ENCODE data around the gene SFSWAP.

The SFSWAP gene

DNA sequence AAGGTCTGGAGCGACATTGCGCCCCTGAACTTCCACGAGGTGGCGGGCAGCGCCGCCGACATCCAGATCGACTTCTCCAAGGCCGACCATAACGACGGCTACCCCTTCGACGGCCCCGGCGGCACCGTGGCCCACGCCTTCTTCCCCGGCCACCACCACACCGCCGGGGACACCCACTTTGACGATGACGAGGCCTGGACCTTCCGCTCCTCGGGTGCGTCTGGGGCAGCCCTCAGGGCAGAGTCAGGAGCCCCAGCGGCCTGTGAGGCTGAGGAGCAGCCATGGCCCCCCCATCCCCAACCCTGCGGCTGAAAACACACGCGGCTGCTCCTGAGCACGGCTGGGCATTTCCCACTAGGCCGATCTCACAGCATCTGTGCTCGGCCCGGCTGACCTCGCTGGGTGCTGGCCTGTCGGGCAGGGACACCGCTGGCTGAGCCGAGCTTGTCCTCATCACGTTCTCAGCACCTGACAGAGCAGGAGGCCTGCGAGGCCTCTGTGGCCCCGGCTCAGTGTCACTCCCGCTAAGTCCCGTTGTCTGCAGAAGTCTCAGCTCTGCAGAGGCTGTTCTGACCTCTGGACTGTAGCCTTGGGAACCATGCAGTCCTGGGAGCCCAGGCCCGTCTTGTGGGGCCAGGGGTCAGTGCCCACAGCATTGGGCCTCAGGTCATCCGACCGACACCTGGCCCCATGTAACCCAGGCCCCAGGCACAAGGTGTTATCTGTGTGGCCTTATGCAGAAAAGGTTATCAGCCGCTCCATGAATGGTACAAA is 129.9 kb downstream of the SFSWAP start:
- no peak for DNase-seq

DNA sequence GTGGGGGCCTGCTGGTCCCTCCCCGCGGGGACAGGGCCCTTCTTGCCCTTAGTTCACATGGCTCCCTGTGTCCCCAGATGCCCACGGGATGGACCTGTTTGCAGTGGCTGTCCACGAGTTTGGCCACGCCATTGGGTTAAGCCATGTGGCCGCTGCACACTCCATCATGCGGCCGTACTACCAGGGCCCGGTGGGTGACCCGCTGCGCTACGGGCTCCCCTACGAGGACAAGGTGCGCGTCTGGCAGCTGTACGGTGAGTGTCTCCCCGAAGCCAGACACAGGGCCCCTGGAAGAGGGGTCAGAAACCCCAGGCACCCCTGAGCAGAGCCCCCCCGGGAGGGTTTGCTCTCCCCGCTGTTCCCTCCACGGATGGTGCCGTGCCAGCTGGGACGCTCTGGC is 130.7 kb downstream of the SFSWAP start:
- no peak for DNase-seq

DNA sequence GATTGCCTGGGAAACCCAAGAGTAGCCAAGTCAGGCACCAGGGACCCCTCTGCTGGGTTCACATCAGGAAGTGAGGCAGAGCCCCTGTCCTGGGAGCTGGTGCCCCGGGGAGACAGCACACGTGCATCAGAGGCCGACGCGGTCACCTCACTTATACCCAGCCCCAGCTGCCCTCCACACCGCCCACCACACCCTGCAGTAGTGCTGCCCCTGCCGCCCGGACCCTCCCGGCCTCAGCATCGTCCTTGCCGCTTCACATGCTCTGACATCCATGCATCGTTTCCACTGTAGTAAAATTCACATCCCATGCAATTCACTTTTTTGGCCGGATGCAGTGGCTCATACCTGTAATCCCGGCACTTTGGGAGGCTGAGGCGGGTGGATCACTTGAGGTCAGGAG is 131.3 kb downstream of the SFSWAP start:
- DNase-seq: no peak

DNA sequence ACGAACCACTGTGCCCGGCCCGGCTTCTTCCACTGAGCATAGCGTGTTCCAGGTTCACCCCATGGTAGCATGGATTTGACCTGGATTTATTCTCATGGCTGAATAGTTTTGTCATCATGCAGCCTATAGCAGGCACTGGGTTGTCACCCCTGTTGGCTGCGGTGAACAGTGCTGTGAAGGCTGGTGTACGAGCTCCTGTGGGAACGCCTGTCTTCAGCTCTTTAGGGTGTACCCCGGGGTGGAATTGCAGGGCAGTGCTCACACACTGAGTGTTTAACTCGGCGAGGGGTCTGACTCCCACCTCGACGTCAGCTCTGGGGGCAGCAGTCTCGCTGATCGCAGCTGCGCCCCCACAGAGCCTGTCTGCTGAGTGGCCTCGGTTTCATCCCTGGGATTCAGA is 132.6 kb downstream of the SFSWAP start:
- no peak for DNase-seq

DNA sequence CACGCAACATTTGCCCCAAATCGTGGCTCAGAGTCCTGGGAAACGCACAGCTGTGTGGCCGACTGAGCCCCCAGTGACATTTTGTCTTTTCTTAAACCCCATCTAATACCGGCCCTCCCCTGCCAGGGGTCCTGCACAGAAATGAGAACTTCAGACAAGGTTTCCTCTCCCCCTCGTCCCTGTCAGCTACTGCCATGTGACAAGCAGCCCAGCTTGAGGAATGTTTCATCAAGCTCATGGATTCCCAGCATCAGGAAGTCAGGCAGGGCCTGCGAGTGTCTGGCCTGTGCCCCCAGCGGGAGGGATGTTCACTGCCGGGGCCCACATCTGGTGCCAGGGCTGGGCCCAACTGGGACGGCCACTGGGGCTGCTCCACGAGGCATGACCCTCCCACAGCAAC is 133.2 kb downstream of the SFSWAP start:
- DNase-seq: no peak

DNA sequence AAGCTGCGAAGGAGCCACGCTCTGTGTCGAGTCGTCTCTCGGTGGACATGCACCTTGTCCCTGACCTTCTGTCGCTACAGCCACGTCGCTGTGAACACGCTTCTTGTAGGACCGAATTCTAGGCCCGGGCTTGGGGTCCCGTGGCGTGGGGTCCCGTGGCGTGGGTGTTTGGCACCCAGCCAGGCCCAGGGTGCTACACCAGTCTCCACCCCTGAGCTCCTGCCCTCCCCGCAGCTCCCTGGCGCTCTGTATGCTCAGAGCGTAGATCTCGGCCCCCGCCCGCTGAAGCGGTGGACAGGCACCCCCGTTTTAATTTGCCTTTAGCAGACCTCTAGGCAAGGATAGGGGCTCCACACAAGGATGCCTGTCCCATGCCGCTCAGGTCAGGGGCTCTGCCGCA is 133.8 kb downstream of the SFSWAP start:
- DNase-seq: no peak

DNA sequence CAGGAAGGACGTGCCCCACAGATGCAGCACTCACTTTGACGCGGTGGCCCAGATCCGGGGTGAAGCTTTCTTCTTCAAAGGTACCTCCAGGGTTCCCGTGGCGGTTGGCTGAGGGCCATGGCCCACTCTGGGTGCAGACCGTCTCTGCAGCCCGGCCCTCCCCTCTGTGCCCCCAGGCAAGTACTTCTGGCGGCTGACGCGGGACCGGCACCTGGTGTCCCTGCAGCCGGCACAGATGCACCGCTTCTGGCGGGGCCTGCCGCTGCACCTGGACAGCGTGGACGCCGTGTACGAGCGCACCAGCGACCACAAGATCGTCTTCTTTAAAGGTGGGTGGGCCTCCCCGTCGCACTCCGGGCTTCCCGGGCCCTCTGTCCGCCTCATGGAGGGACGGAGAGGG is 134.2 kb downstream of the SFSWAP start:
- no peak for DNase-seq

DNA sequence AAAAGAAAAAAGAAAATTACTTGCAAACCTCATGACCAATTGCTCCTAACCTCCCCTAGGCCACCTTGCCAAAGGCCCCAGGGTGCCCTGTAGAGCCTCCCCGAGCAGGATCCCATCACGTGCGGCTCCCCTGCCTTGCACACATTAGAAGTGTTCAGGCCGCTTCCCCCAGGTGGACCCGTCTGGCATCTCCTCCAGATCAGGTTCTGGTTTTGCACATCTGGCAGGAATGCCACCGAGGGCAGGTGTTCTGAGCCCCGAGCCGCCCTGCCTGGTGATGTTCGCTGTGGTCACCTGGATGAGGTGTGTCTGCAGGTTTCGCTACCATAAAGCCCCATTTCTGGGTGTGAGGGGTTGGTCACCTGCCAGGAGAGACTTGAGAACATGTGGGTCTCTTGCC is 136.6 kb downstream of the SFSWAP start:
- no peak for DNase-seq

DNA sequence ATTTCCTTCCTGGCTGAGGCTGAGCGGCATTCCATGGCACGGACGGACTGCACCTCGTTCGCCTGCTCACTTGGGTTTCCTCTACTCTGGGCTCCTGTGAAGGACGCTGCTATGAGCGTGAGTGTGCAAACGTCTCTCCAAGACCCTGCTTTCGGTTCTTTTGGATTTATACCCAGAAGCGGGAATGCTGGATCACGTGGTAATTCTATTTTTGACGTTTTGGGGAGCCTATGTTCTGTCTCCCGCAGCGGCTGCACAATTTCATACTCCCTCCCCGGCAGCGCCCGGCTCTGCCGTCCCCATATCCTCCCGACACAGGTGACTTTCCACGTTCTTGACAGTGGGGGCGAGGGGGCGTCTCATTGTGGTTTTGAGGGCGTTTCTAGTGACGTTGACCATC is 137.9 kb downstream of the SFSWAP start:
- DNase-seq: no peak

All from inflammatory macrophage (primary cell).